K562 (cell line): Measurements from ENCODE around the gene DDIT3. TPM values are rescaled to one million over a fixed set of nuclear protein-coding genes. Genes with fewer than 3 reads are reported as not detected.

Experiments
- CREB1 ChIP-seq, 2 experiments: sonication (generic) in 1 of 2; formaldehyde crosslinking in 1 of 2; IDR thresholded peaks; 2 replicates each; pipeline versions ENCODE4 v1.6.1 to v1.8.0; 2012 to 2022; ENCODE audit warnings: inconsistent platforms in 1 of 2, mild to moderate bottlenecking in 1 of 2, missing genetic modification reagents in 1 of 2, moderate library complexity in 1 of 2
- DLX4 ChIP-seq: fragments of 250-450 bp; sonication (Bioruptor Pico); IDR thresholded peaks from 2 replicates; pipeline ENCODE4 v1.6.1; 2021; ENCODE audit warnings: mild to moderate bottlenecking
- FOXP1 ChIP-seq: sonication (generic); formaldehyde crosslinking; IDR thresholded peaks from 2 replicates; pipeline ENCODE4 v1.8.0; 2022; ENCODE audit warnings: mild to moderate bottlenecking, missing genetic modification reagents
- GTF2B ChIP-seq: IDR thresholded peaks from 2 replicates; pipeline ENCODE4 v1.6.1; 2011; ENCODE audit not compliant: insufficient read length; ENCODE audit errors: extremely low read depth
- HMG20A ChIP-seq: fragments of 450-650 bp; formaldehyde crosslinking; conservative IDR thresholded peaks from 2 replicates; pipeline ENCODE4 v1.4.0; 2020; ENCODE audit warnings: mild to moderate bottlenecking, mixed read lengths
- LEF1 ChIP-seq: fragments of 450-650 bp; IDR thresholded peaks from 2 replicates; pipeline ENCODE4 v1.6.1; 2016; ENCODE audit warnings: mild to moderate bottlenecking
- MEF2A ChIP-seq: IDR thresholded peaks from 2 replicates; pipeline ENCODE4 v1.6.1; 2011; ENCODE audit warnings: low read depth, mild to moderate bottlenecking, low read length, moderate library complexity; ENCODE audit not compliant: control insufficient read depth
- NR0B1 ChIP-seq: fragments of 450-650 bp; IDR thresholded peaks from one replicate; pipeline ENCODE4 v1.6.1; 2018; ENCODE audit warnings: mild to moderate bottlenecking, moderate library complexity; ENCODE audit not compliant: partially characterized antibody
- PBX2 ChIP-seq, 2 experiments: IDR thresholded peaks in 1 of 2; conservative IDR thresholded peaks in 1 of 2; 2 replicates each; pipeline ENCODE4 v1.6.1; 2016; ENCODE audit warnings: low read depth in 2 of 2, mild to moderate bottlenecking in 1 of 2, missing compliant biosample characterization in 1 of 2, missing genetic modification characterization in 1 of 2, moderate library complexity in 1 of 2
- PKNOX1 ChIP-seq: fragments of 450-650 bp; IDR thresholded peaks from 2 replicates; pipeline ENCODE4 v1.6.1; 2016
- POLR2G ChIP-seq: fragments of 200-400 bp; formaldehyde crosslinking; IDR thresholded peaks from 2 replicates; pipeline ENCODE4 v1.6.1; 2017; ENCODE audit warnings: low read depth, mild to moderate bottlenecking, antibody characterized with exemption, low read length, moderate library complexity
- PPARD ChIP-seq: fragments of 250-450 bp; sonication (Bioruptor Pico); IDR thresholded peaks from 2 replicates; pipeline ENCODE4 v1.8.0; 2022; ENCODE audit warnings: inconsistent platforms, mild to moderate bottlenecking, moderate library complexity
- SREBF2 ChIP-seq: sonication (generic); formaldehyde crosslinking; IDR thresholded peaks from 2 replicates; pipeline ENCODE4 v1.4.0; 2020; ENCODE audit warnings: mild to moderate bottlenecking, missing genetic modification reagents
- TCF15 ChIP-seq: fragments of 250-450 bp; sonication (Bioruptor Pico); IDR thresholded peaks from 2 replicates; pipeline ENCODE4 v1.8.0; 2022; ENCODE audit warnings: moderate library complexity, mild to moderate bottlenecking, inconsistent platforms
- TEAD4 ChIP-seq, 2 experiments: sonication (generic) in 1 of 2; formaldehyde crosslinking in 1 of 2; IDR thresholded peaks; 2 replicates each; pipeline versions ENCODE4 v1.6.1 to v1.8.0; 2012 to 2022; ENCODE audit warnings: borderline replicate concordance in 1 of 2, inconsistent platforms in 1 of 2, low read length in 1 of 2, mild to moderate bottlenecking in 1 of 2, missing genetic modification reagents in 1 of 2
- TFAM ChIP-seq: fragments of 250-450 bp; sonication (Bioruptor Pico); conservative IDR thresholded peaks from 2 replicates; pipeline ENCODE4 v1.5.0; 2021; ENCODE audit warnings: mild to moderate bottlenecking, moderate library complexity
- THRA ChIP-seq: fragments of 450-650 bp; IDR thresholded peaks from 2 replicates; pipeline ENCODE4 v1.6.1; 2017; ENCODE audit warnings: mild to moderate bottlenecking, moderate library complexity
- polyA plus RNA-seq, 8 experiments: library from polyadenylated mRNA; depleted of rRNA in 4 of 8; stranded (reverse) in 5 of 8; unstranded in 3 of 8; fragments of >200 nt; fragmentation: Nextera tagmentation in 2 of 8; fragmentation: Illumina TruSeq in 1 of 8; extraction: Ambion mirVana in 2 of 8; extraction: Trizol in 1 of 8; gene quantifications; 2 replicates each; pipeline versions ENCODE4 v1.2.1 to v1.2.3, GENCODE V29; 2011 to 2014; ENCODE audit warnings: inconsistent platforms in 1 of 8, missing spikeins in 1 of 8
- total RNA-seq, 7 experiments: library from RNA; depleted of rRNA in 6 of 7; stranded (reverse); fragments of >200 nt in 6 of 7; fragmentation: Illumina TruSeq in 2 of 7; extraction: Trizol in 2 of 7; gene quantifications; 2 replicates each; pipeline versions ENCODE4 v1.2.1 to v1.2.3, GENCODE V29; 2011 to 2021; ENCODE audit warnings: low replicate concordance in 1 of 7

Gene DDIT3
- total and polyA plus RNA-seq, 9 of the 15 experiments (the other 6 are each of a cell fraction or from before 2014, with no cell fraction given): 59.1 to 272 (median 89.9) TPM

- TF ChIP-seq THRA (no peak), TCF15 (no peak), DLX4 (CRISPR knock-in tag) (no peak), PBX2 (CRISPR knock-in tag; IDR thresholded peaks at IDR 0.05; ENCODE audit: low read depth) (no peak), PBX2 (tag; conservative IDR thresholded peaks at IDR 0.05; ENCODE audit: low read depth) (no peak), TFAM (CRISPR knock-in tag) (no peak), TEAD4 (IDR thresholded peaks at IDR 0.05; ENCODE audit: low read length) (peak; percentile 6; the same call in 1 of the 2 replicates), TEAD4 (CRISPR knock-in tag; IDR thresholded peaks at IDR 0.05; ENCODE audit: borderline replicate concordance) (no peak), HMG20A (CRISPR knock-in tag) (no peak), NR0B1 (no peak), LEF1 (no peak), MEF2A (no peak), SREBF2 (CRISPR knock-in tag) (no peak), FOXP1 (no peak), POLR2G (0 out of 2 replicates have a peak, but pooled peaks have one; percentile 6), PKNOX1 (no peak), PPARD (CRISPR knock-in tag) (no peak), GTF2B (no peak), CREB1 (IDR thresholded peaks at IDR 0.05) (no peak), CREB1 (CRISPR knock-in tag; IDR thresholded peaks at IDR 0.05) (no peak)
Observed at GRCh38 chr12:57517187-57517586, 3.1 kb downstream of the DDIT3 start (continued).
